DMS53 treated with DMSO at 0.1 percent for 48 hours (cell line): ENCODE results near the gene MAST2.
"Not testable (repeated sequence)": the region's sequence is repeated elsewhere in the genome, so short reads cannot be mapped to it uniquely, and the experiment has no call there.

Source experiments
- DNase-seq: peaks from one replicate; lab custom pipeline; 2025; ENCODE audit not compliant: unreplicated experiment; lab: John Stamatoyannopoulos, UW

Gene MAST2

GRCh38 chr1:45809761-45810160 lies 6.3 kb downstream of the MAST2 start:
- DNase-seq = no peak

- DNase-seq = no peak
Observed at GRCh38 chr1:45814776-45815175, 11.4 kb downstream of the MAST2 start.

GRCh38 chr1:45815667-45816458 lies 12.5 kb downstream of the MAST2 start:
- DNase-seq = no peak

- DNase-seq = no peak
Observed at GRCh38 chr1:45820173-45820572, 16.8 kb downstream of the MAST2 start.

- no peak for DNase-seq
Observed at GRCh38 chr1:45820788-45821187, 17.4 kb downstream of the MAST2 start.

GRCh38 chr1:45822644-45823043 lies 19.2 kb downstream of the MAST2 start:
- no peak for DNase-seq

- DNase-seq = no peak
Observed at GRCh38 chr1:45824607-45825006, 21.2 kb downstream of the MAST2 start.

GRCh38 chr1:45827256-45827655 lies 23.8 kb downstream of the MAST2 start:
- no peak for DNase-seq

- no peak for DNase-seq
Observed at GRCh38 chr1:45828841-45829240, 25.4 kb downstream of the MAST2 start.

- no peak for DNase-seq
Observed at GRCh38 chr1:45833361-45833760, 29.9 kb downstream of the MAST2 start.

- no peak for DNase-seq
Observed at GRCh38 chr1:45834689-45835088, 31.3 kb downstream of the MAST2 start.

- no peak for DNase-seq
Observed at GRCh38 chr1:45836451-45836850, 33.0 kb downstream of the MAST2 start.

- not testable (repeated sequence) for DNase-seq
Observed at GRCh38 chr1:45836861-45837260, 33.4 kb downstream of the MAST2 start.

GRCh38 chr1:45838322-45838721 lies 34.9 kb downstream of the MAST2 start:
- DNase-seq = not testable (repeated sequence)

GRCh38 chr1:45840704-45841103 lies 37.3 kb downstream of the MAST2 start:
- DNase-seq = no peak

- DNase-seq = no peak
Observed at GRCh38 chr1:45842786-45843185, 39.4 kb downstream of the MAST2 start.

GRCh38 chr1:45843474-45843905 lies 40.1 kb downstream of the MAST2 start:
- no peak for DNase-seq

GRCh38 chr1:45844000-45844399 lies 40.6 kb downstream of the MAST2 start:
- DNase-seq = not testable (repeated sequence)

GRCh38 chr1:45846931-45847330 lies 43.5 kb downstream of the MAST2 start:
- no peak for DNase-seq

GRCh38 chr1:45848097-45848496 lies 44.7 kb downstream of the MAST2 start:
- no peak for DNase-seq

- no peak for DNase-seq
Observed at GRCh38 chr1:45848714-45849113, 45.3 kb downstream of the MAST2 start.

GRCh38 chr1:45850017-45850416 lies 46.6 kb downstream of the MAST2 start:
- DNase-seq = no peak

GRCh38 chr1:45854724-45855123 lies 51.3 kb downstream of the MAST2 start:
- no peak for DNase-seq
